HG03103 (cell line): Measurements from ENCODE around the gene PPP2R3B.

ENCODE experiments used
- ATAC-seq: cut with Tn5 transposase; IDR thresholded peaks from one replicate; pipeline ENCODE4 v1.9.1; 2021; ENCODE audit warnings: low read depth; ENCODE audit not compliant: unreplicated experiment

Gene PPP2R3B

GRCh38 chrX:372856-373640 lies 13.7 kb downstream of the PPP2R3B start:
- ATAC-seq: no peak

- no peak for ATAC-seq
Measured at GRCh38 chrX:371907-372306, 14.8 kb downstream of the PPP2R3B start.

GRCh38 chrX:370963-371745 lies 15.6 kb downstream of the PPP2R3B start:
- no peak for ATAC-seq

GRCh38 chrX:370244-370962 lies 16.3 kb downstream of the PPP2R3B start:
- ATAC-seq: no peak

- ATAC-seq: no peak
Measured at GRCh38 chrX:369563-370101, 17.1 kb downstream of the PPP2R3B start.

- ATAC-seq: no peak
Measured at GRCh38 chrX:368811-369562, 17.7 kb downstream of the PPP2R3B start.

GRCh38 chrX:367866-368265 lies 18.8 kb downstream of the PPP2R3B start:
- no peak for ATAC-seq

GRCh38 chrX:367349-367748 lies 19.4 kb downstream of the PPP2R3B start:
- ATAC-seq: no peak

- no peak for ATAC-seq
Measured at GRCh38 chrX:363621-364375, 22.9 kb downstream of the PPP2R3B start.

- ATAC-seq: no peak
Measured at GRCh38 chrX:362937-363620, 23.6 kb downstream of the PPP2R3B start.

GRCh38 chrX:362351-362750 lies 24.4 kb downstream of the PPP2R3B start:
- ATAC-seq: no peak

- ATAC-seq: no peak
Measured at GRCh38 chrX:361231-362145, 25.2 kb downstream of the PPP2R3B start.

GRCh38 chrX:360496-361150 lies 26.1 kb downstream of the PPP2R3B start:
- no peak for ATAC-seq

- ATAC-seq: no peak
Measured at GRCh38 chrX:358651-359143, 28.0 kb downstream of the PPP2R3B start.

- no peak for ATAC-seq
Measured at GRCh38 chrX:357693-358471, 28.8 kb downstream of the PPP2R3B start.

- no peak for ATAC-seq
Measured at GRCh38 chrX:357035-357692, 29.5 kb downstream of the PPP2R3B start.
